Measurements from ENCODE around the gene RASSF5. TPM values are rescaled to one million over a fixed set of nuclear protein-coding genes. Genes with fewer than 3 reads are reported as not detected.
A peak's percentile ranks its signal among the peaks of the same experiment; 100 is the strongest.

Gene RASSF5
- total RNA-seq, 1 donor from 2014 or later, result 116 TPM

DNA sequence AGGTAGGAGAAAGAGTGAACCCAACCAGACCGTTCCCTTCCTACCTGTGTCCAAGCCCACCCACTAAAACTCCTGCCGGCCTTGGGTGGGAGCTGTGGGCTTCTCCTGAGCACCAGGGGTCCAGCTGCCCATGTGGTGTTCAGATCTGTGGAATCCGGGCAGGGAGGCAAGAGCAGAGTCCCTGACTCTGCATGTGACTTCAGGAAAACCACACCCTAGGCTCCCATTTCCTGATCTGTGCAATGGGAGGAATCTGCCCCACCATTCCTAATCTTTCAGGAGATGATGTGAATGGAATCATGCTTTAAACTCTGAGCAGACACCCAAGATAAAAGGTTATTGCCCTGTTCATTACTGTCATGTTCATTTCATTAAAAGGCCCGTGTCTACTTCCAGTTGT is 77.4 kb downstream of the RASSF5 start:
- peaks cover 41% of the 10 kb centered on the region for H3K4me1 Mint-ChIP-seq
- CTCF ChIA-PET, result interaction anchor here (0.6 to 9.3 kb wide), 14 partner anchors 9 to 122 kb away, joined by 3 to 349 read pairs (median 7); partner anchors contain the start of genes EIF2D, IKBKE and RASSF5
- DNase-seq, result no peak
- no peak for TF ChIP-seq CTCF (IDR thresholded peaks at IDR 0.05)
- H3K4me3 Mint-ChIP-seq, result no peak overlapping the region
- intact Hi-C loops (cut with micrococcal nuclease), result loop anchor here (5.0 kb wide), 2 partner anchors 532 to 753 kb away; partner anchors contain the start of gene RHEX
- ATAC-seq (ENCODE audit: low read depth), result no peak
- no peaks in the 10 kb centered on the region for H3K9me3 Mint-ChIP-seq
- H3K27me3 Mint-ChIP-seq, result no peaks in the 10 kb centered on the region
- POLR2A ChIA-PET, result interaction anchor here (0.6 to 7.6 kb wide), 2 partner anchors 20 to 40 kb away, joined by 3 to 75 read pairs; no protein-coding TSS in a partner anchor
- no peak overlapping the region for H3K27ac Mint-ChIP-seq
- peaks cover 83% of the 10 kb centered on the region for H3K36me3 Mint-ChIP-seq (ENCODE audit: low read depth)

DNA sequence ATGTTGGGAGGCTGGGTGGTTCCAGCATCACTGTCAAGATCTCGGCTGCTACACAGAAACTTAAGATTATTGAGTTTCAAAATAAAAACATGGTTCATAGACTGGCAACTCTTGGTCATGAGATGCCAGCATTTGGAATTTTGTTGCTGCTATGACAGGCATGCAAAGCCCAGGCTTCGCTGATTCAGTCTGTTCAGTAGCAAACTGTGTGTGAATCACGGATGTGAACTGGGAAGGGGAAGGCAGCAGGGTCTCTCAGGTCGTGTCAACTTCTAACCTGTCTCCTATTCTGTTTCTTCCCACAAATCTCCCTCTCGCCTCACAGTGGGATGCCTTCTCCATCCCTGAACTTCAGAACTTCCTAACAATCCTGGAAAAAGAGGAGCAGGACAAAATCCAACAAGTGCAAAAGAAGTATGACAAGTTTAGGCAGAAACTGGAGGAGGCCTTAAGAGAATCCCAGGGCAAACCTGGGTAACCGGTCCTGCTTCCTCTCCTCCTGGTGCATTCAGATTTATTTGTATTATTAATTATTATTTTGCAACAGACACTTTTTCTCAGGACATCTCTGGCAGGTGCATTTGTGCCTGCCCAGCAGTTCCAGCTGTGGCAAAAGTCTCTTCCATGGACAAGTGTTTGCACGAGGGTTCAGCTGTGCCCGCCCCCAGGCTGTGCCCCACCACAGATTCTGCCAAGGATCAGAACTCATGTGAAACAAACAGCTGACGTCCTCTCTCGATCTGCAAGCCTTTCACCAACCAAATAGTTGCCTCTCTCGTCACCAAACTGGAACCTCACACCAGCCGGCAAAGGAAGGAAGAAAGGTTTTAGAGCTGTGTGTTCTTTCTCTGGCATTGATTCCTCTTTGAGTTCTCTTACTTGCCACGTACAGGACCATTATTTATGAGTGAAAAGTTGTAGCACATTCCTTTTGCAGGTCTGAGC is 79.4 kb downstream of the RASSF5 start:
- Mint-ChIP-seq H3K9me3 (no peaks in the 10 kb centered on the region), H3K27ac (no peak overlapping the region), H3K27me3 (no peaks in the 10 kb centered on the region), H3K4me1 (peaks cover 29% of the 10 kb centered on the region), H3K36me3 (ENCODE audit: low read depth) (peaks cover 90% of the 10 kb centered on the region), H3K4me3 (no peak overlapping the region)
- DNase-seq, result no peak
- no peak for TF ChIP-seq CTCF (IDR thresholded peaks at IDR 0.05)
- CTCF ChIA-PET, result interaction anchor here (0.7 to 9.3 kb wide), 9 partner anchors 21 to 107 kb away, joined by 3 to 349 read pairs (median 7); no protein-coding TSS in a partner anchor
- ATAC-seq (ENCODE audit: low read depth), result no peak
- POLR2A ChIA-PET, result no interaction called here
- intact Hi-C loops (cut with micrococcal nuclease), result no loop called here

GRCh38 chr1:206587904-206588303 is 80.6 kb downstream of the RASSF5 start:
- Mint-ChIP-seq H3K9me3 (no peaks in the 10 kb centered on the region), H3K4me1 (peaks cover 18% of the 10 kb centered on the region), H3K4me3 (no peak overlapping the region)

GRCh38 chr1:206588492-206588891 is 81.2 kb downstream of the RASSF5 start:
- no peak for TF ChIP-seq CTCF (IDR thresholded peaks at IDR 0.05)
- peaks cover 96% of the 10 kb centered on the region for H3K36me3 Mint-ChIP-seq (ENCODE audit: low read depth)
- CTCF ChIA-PET, result interaction anchor here (1.2 to 3.2 kb wide), 4 partner anchors 43 to 109 kb away, joined by 3 to 23 read pairs (median 6); no protein-coding TSS in a partner anchor
- H3K27me3 Mint-ChIP-seq, result no peaks in the 10 kb centered on the region
- peaks cover 12% of the 10 kb centered on the region for H3K4me1 Mint-ChIP-seq
- POLR2A ChIA-PET, result interaction anchor here (0.8 to 2.0 kb wide), 2 partner anchors 8 to 43 kb away, joined by 4 read pairs; no protein-coding TSS in a partner anchor
- no peak for ATAC-seq (ENCODE audit: low read depth)
- no peak overlapping the region for H3K4me3 Mint-ChIP-seq
- H3K27ac Mint-ChIP-seq, result peak overlapping the region; percentile 46
- no peak for DNase-seq
- no peaks in the 10 kb centered on the region for H3K9me3 Mint-ChIP-seq
- intact Hi-C loops (cut with micrococcal nuclease), result no loop called here

More at GRCh38 chr1:206587904-206588303, 80.6 kb downstream of the RASSF5 start:
- ChIA-PET POLR2A (interaction anchor here (2.0 kb wide), 1 partner anchor 8 kb away, joined by 4 read pairs; no protein-coding TSS in a partner anchor), CTCF (interaction anchor here (0.7 to 3.2 kb wide), 6 partner anchors 19 to 98 kb away, joined by 3 to 23 read pairs (median 5); no protein-coding TSS in a partner anchor)
- peaks cover 96% of the 10 kb centered on the region for H3K36me3 Mint-ChIP-seq (ENCODE audit: low read depth)
- TF ChIP-seq CTCF (IDR thresholded peaks at IDR 0.05), result no peak
- H3K27ac Mint-ChIP-seq, result peak overlapping the region; percentile 30
- H3K27me3 Mint-ChIP-seq, result no peaks in the 10 kb centered on the region
- no peak for DNase-seq
- intact Hi-C loops (cut with micrococcal nuclease), result no loop called here
- ATAC-seq (ENCODE audit: low read depth), result no peak

GRCh38 chr1:206589206-206589605 is 81.9 kb downstream of the RASSF5 start:
- intact Hi-C loops (cut with micrococcal nuclease), result no loop called here
- H3K4me3 Mint-ChIP-seq, result no peak overlapping the region
- peaks cover 94% of the 10 kb centered on the region for H3K36me3 Mint-ChIP-seq (ENCODE audit: low read depth)
- no peak for TF ChIP-seq CTCF (IDR thresholded peaks at IDR 0.05)
- peaks cover 9% of the 10 kb centered on the region for H3K4me1 Mint-ChIP-seq
- ChIA-PET POLR2A (interaction anchor here (0.6 to 2.0 kb wide), 3 partner anchors 9 to 108 kb away, joined by 3 to 4 read pairs (median 4); no protein-coding TSS in a partner anchor), CTCF (interaction anchor here (1.2 to 3.2 kb wide), 4 partner anchors 44 to 110 kb away, joined by 3 to 23 read pairs (median 6); no protein-coding TSS in a partner anchor)
- no peak overlapping the region for H3K27ac Mint-ChIP-seq
- DNase-seq (no peak), ATAC-seq (ENCODE audit: low read depth) (no peak)
- no peaks in the 10 kb centered on the region for H3K9me3 Mint-ChIP-seq
- H3K27me3 Mint-ChIP-seq, result no peaks in the 10 kb centered on the region

All from activated B cell treated with CpG ODN at 0.5 μM for 24 hours (primary cell).